Measurements from ENCODE around the gene RAB36.
A peak's percentile ranks its signal among the peaks of the same experiment; 100 is the strongest.

The RAB36 gene

DNA sequence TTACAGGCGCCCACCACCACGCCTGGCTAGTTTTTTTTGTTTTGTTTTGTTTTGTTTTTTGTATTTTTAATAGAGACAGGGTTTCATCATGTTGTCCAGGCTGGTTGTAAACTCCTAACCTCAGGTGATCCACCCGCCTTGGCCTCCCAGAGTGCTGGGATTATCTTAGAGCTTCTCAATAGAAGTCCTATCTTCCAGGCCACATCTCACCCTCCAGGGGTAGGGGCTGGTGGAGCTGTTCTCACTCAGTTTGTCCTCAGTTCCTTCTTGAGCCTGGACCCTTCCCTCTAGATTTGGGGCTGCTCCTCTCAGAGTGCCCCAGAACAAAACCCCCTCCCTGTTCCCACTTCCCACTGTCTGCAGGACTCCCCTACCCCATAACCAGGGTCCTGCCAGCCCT, 66.3 kb downstream of the RAB36 start:
- DNase-seq: no peak

DNA sequence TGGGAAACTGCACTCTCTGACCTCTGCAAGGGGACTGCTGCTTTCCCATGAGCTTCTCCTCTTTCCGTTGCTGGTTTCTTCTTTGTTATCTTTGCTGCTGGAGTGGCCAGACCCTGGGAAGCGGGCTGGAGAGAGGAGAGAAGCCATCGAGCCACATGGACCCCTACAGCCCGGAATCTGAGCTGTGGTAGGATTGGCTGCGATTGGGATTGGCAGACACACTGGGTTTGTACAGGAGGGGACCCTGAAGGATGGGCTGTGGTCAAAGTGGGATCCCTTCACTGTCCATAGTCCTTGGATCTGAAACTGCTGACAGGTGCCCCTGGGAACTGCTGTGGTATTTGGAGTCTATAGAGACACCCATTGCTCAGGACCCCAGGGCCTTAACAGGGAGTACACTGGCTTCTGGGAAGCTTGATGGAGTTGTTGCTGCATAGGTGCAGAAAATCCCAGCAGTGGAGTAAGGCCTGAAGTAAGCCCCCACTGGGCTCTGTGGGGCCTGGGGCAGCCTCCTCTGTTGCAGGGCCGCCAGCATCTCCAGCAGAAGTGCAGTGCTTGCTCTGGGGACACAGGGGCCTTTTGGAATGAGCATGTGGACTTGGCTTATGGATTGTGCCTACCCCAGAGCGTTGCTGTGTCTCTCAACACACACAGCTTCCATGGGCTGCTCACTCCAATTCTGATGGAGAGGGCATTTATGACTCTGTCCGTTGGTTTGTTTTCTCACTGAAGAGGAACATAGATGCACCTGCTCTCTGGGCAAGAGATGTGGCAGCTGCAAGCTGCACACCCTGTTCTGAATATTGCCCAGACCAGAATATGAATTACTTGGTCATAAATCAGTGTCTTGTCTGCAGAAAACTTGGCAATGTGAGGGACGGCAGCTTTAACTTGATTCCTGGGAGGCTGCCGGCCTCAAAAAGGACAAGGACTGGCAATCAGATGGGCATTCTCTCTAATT, 67.1 kb downstream of the RAB36 start:
- DNase-seq: peak; percentile 95

DNA sequence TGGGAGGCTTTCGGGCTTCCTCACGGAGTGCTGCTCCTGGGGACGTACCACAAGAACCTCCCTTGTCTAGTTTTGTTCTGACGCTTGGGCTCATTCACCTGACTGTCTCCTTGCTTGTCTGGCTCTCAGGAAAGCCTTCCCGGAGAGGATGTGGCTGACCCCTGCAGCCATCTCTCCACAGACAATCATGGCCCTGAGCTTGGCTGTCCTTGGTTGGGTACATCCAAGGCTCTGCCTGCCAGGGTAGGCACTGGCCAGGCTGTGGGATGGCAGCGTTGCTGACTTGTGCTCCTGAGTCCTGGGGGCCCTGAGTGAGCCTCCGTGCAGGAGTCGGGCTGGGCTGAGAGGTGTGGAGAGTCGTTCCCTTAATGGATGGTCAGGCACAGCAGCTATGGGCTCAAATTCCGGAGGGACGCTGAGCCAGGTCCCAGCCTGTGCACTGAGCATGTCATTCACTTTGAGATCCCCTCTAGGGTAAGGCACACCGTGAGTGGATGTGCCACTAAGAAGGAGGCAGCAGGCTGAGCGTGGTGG, 67.8 kb downstream of the RAB36 start:
- DNase-seq: no peak

DNA sequence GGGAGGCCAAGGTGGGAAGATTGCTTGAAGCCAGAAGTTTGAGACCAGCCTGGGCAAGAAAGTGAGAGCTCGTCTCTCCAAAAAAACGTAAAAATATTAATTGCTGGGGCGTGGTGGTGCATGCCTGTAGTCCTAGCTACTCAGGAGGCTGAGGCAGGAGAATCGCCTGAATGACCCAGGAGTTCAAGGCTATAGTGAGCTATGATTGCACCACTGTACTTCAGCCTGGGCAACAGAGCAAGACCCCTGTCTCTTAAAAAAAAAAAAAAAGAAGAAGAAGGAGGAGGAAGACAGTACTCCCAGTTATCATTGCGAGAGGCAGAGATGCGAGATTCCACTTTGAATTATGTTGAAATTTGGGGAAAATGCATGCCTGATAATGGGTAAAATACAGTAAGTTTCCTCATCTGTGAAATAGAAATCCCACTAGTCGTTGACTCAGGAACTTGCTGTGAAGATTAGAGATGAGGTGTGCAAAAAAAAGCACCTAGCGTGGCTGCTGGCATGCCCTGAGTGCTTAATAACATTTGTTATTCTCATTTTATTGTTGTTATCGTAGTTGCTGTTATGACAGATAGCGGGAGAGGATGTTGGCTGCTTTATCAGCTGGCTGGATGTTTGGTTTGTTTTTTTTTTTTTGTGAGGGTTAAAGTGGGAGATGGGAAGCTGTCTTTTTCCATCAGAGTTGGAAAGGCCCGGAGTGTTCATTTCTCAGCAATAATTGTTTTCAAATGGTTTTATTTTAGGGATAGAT, 68.5 kb downstream of the RAB36 start:
- DNase-seq: no peak

All from SHP77 treated with DMSO at 0.1 percent for 48 hours (cell line).